H1 (cell line): ENCODE results near the gene HIPK2. TPM values are rescaled to one million over a fixed set of nuclear protein-coding genes. Genes with fewer than 3 reads are reported as not detected.

Experiments
- CTCF ChIA-PET: fragments of 300-600 bp; sonication (Branson Sonifier 250); formaldehyde crosslinking; loops from one replicate; lab custom pipeline; 2021; ENCODE audit not compliant: partially characterized antibody; lab: Charles Lee
- POLR2A ChIA-PET: fragments of 300-600 bp; sonication (Branson Sonifier 250); formaldehyde crosslinking; loops from one replicate; lab custom pipeline; 2021; ENCODE audit warnings: inconsistent platforms; ENCODE audit not compliant: partially characterized antibody; lab: Charles Lee
- DNase-seq, 2 experiments: peaks; one replicate each; pipeline versions ENCODE4 v3.0.0 to v3.0.0-alpha.2; 2010 to 2022; ENCODE audit warnings: low spot score in 2 of 2, low read depth in 1 of 2, mixed read lengths in 1 of 2
- FAIRE-seq: peaks from 2 replicates; lab custom pipeline; 2011; peaks lifted over from hg19 to GRCh38; lab: Jason Lieb, UNC
- H2AFZ ChIP-seq: 2 replicates; pipeline ENCODE4 v1.8.1; 2012; ENCODE audit warnings: low read length, inconsistent platforms
- H2AK5ac ChIP-seq: 2 replicates; pipeline ENCODE4 v1.6.1; 2013; ENCODE audit warnings: low read depth, low read length
- H2BK120ac ChIP-seq: replicated peaks from 2 replicates; pipeline ENCODE3; 2013; ENCODE audit warnings: low read depth, low read length, inconsistent platforms
- H2BK12ac ChIP-seq: 2 replicates; pipeline ENCODE4 v1.6.1; 2013; ENCODE audit warnings: low read depth, low read length
- H2BK15ac ChIP-seq: 2 replicates; pipeline ENCODE4 v1.6.1; 2013; ENCODE audit warnings: low read length
- H2BK20ac ChIP-seq: 2 replicates; pipeline ENCODE4 v1.6.1; 2013; ENCODE audit warnings: low read length
- H2BK5ac ChIP-seq: 2 replicates; pipeline ENCODE4 v1.6.1; 2013; ENCODE audit warnings: low read depth, low read length
- H3K14ac ChIP-seq: 2 replicates; pipeline ENCODE4 v1.6.1; 2013; ENCODE audit warnings: inconsistent platforms; ENCODE audit not compliant: insufficient read length
- H3K18ac ChIP-seq: 2 replicates; pipeline ENCODE4 v1.6.1; 2013; ENCODE audit warnings: low read length; ENCODE audit errors: extremely low read depth
- H3K23ac ChIP-seq: 2 replicates; pipeline ENCODE4 v1.6.1; 2013; ENCODE audit warnings: inconsistent platforms; ENCODE audit not compliant: insufficient read length
- H3K23me2 ChIP-seq: 2 replicates; pipeline ENCODE4 v1.6.1; 2013; ENCODE audit warnings: low read depth, low read length
- H3K27ac ChIP-seq: 2 replicates; pipeline ENCODE4 v1.6.1; 2011; ENCODE audit warnings: low read depth, low read length, inconsistent platforms
- H3K27me3 ChIP-seq, 4 experiments: replicated peaks in 1 of 4; 1 replicate in 1 of 4; 2 replicates in 3 of 4; pipeline versions ENCODE4 v1.6.1 to v1.8.1; 2011 to 2013; ENCODE audit warnings: low read length in 3 of 4, mild to moderate bottlenecking in 3 of 4, inconsistent platforms in 2 of 4, mixed read lengths in 2 of 4, moderate library complexity in 1 of 4; ENCODE audit not compliant: control insufficient read depth in 3 of 4, insufficient read depth in 3 of 4; ENCODE audit errors: extremely low read depth in 1 of 4
- H3K36me3 ChIP-seq, 4 experiments: 2 replicates each; pipeline versions ENCODE4 v1.6.1 to v1.8.1; 2011 to 2013; ENCODE audit warnings: mild to moderate bottlenecking in 4 of 4, low read length in 3 of 4, moderate library complexity in 2 of 4, control low read depth in 1 of 4, inconsistent platforms in 1 of 4; ENCODE audit not compliant: insufficient read depth in 4 of 4, control insufficient read depth in 2 of 4
- H3K4ac ChIP-seq: replicated peaks from 2 replicates; pipeline ENCODE3; 2013; ENCODE audit warnings: low read length, low read depth, mixed read lengths, inconsistent platforms; ENCODE audit not compliant: insufficient read length
- H3K4me1 ChIP-seq, 4 experiments: replicated peaks in 1 of 4; 1 replicate in 1 of 4; 2 replicates in 3 of 4; pipeline versions ENCODE4 v1.6.1 to v1.8.1; 2011 to 2013; ENCODE audit warnings: low read length in 3 of 4, inconsistent platforms in 2 of 4, mixed read lengths in 1 of 4; ENCODE audit not compliant: insufficient read depth in 4 of 4, control insufficient read depth in 3 of 4
- H3K4me2 ChIP-seq, 2 experiments: 2 replicates each; pipeline versions ENCODE4 v1.6.1 to v1.8.1; 2011 to 2013; ENCODE audit warnings: low read depth in 2 of 2, low read length in 2 of 2, control low read depth in 1 of 2, inconsistent platforms in 1 of 2, mild to moderate bottlenecking in 1 of 2; ENCODE audit not compliant: insufficient read depth in 1 of 2
- H3K4me3 ChIP-seq, 4 experiments: fragments of 200-600, 300-600 bp in 1 of 4; sonication (generic), shearing (Covaris generic), sonication (Bioruptor Twin) in 1 of 4; 2 replicates each; pipeline versions ENCODE4 v1.5.1 to v1.8.1; 2011 to 2016; ENCODE audit warnings: low read length in 4 of 4, low read depth in 3 of 4, control low read depth in 2 of 4, inconsistent platforms in 2 of 4, mild to moderate bottlenecking in 2 of 4, mixed read lengths in 1 of 4, moderate library complexity in 1 of 4; ENCODE audit not compliant: insufficient read depth in 2 of 4; ENCODE audit errors: extremely low read depth in 1 of 4
- H3K56ac ChIP-seq: replicated peaks from 2 replicates; pipeline ENCODE3; 2013; ENCODE audit warnings: low read depth, mild to moderate bottlenecking, mixed read lengths, low read length, inconsistent platforms; ENCODE audit not compliant: insufficient read length
- H3K79me1 ChIP-seq: 2 replicates; pipeline ENCODE4 v1.6.1; 2013; ENCODE audit warnings: low read depth, low read length, control low read depth
- H3K79me2 ChIP-seq, 2 experiments: 2 replicates each; pipeline versions ENCODE4 v1.6.1 to v1.8.1; 2012 to 2013; ENCODE audit warnings: low read length in 2 of 2, mild to moderate bottlenecking in 2 of 2, inconsistent platforms in 1 of 2; ENCODE audit not compliant: insufficient read depth in 2 of 2, control insufficient read depth in 1 of 2
- H3K9ac ChIP-seq, 4 experiments: replicated peaks in 1 of 4; 1 replicate in 1 of 4; 2 replicates in 3 of 4; pipeline versions ENCODE4 v1.6.1 to v1.8.1; 2011 to 2013; ENCODE audit warnings: low read depth in 3 of 4, low read length in 3 of 4, control low read depth in 2 of 4, mild to moderate bottlenecking in 2 of 4, moderate library complexity in 2 of 4, inconsistent platforms in 1 of 4; ENCODE audit errors: extremely low read depth in 1 of 4
- H3K9me3 ChIP-seq, 2 experiments: 2 replicates each; pipeline versions ENCODE4 v1.6.1 to v1.8.1; 2012 to 2013; ENCODE audit warnings: mild to moderate bottlenecking in 2 of 2, moderate library complexity in 2 of 2, control low read depth in 1 of 2, inconsistent platforms in 1 of 2, low read depth in 1 of 2, low read length in 1 of 2, mixed read lengths in 1 of 2; ENCODE audit not compliant: insufficient read depth in 2 of 2
- H4K20me1 ChIP-seq, 2 experiments: replicated peaks in 1 of 2; 2 replicates each; pipeline versions ENCODE3 to v1.8.1; 2011 to 2013; ENCODE audit warnings: inconsistent platforms in 2 of 2, low read length in 2 of 2, mild to moderate bottlenecking in 1 of 2; ENCODE audit not compliant: insufficient read depth in 2 of 2, control insufficient read depth in 1 of 2
- H4K5ac ChIP-seq: 2 replicates; pipeline ENCODE4 v1.6.1; 2013; ENCODE audit warnings: low read length, low read depth, mixed read lengths, inconsistent platforms; ENCODE audit not compliant: insufficient read length
- H4K8ac ChIP-seq: 2 replicates; pipeline ENCODE4 v1.8.0; 2013; ENCODE audit warnings: mild to moderate bottlenecking, moderate library complexity, low read length, inconsistent platforms; ENCODE audit not compliant: insufficient read depth; ENCODE audit errors: extremely low read depth
- H4K91ac ChIP-seq: replicated peaks from 2 replicates; pipeline ENCODE3; 2013; ENCODE audit warnings: low read length, mixed read lengths, inconsistent platforms; ENCODE audit not compliant: insufficient read length
- BACH1 ChIP-seq: IDR thresholded peaks from 2 replicates; pipeline ENCODE4 v1.6.1; 2012; ENCODE audit warnings: low read length, improper control_type of control experiment
- CBX8 ChIP-seq: fragments of 300-800, 300-1000 bp; sonication (generic); IDR thresholded peaks from 2 replicates; pipeline ENCODE4 v1.7.1; 2016; ENCODE audit warnings: low read depth, low read length, borderline replicate concordance
- CHD2 ChIP-seq: IDR thresholded peaks from 2 replicates; pipeline ENCODE4 v1.6.1; 2012; ENCODE audit warnings: low read length, improper control_type of control experiment
- CREB1 ChIP-seq: IDR thresholded peaks from 2 replicates; pipeline ENCODE4 v1.6.1; 2012; ENCODE audit warnings: inconsistent platforms
- FOSL1 ChIP-seq: IDR thresholded peaks from 2 replicates; pipeline ENCODE4 v1.6.1; 2011; ENCODE audit warnings: mild to moderate bottlenecking, low read depth, low read length, moderate library complexity; ENCODE audit not compliant: insufficient read depth
- GTF2F1 ChIP-seq: IDR thresholded peaks from 2 replicates; pipeline ENCODE4 v1.6.1; 2012; ENCODE audit warnings: low read depth, low read length, improper control_type of control experiment, borderline replicate concordance
- HDAC2 ChIP-seq, 2 experiments: fragments of 300-600 bp in 1 of 2; sonication (generic) in 1 of 2; IDR thresholded peaks; 2 replicates each; pipeline ENCODE4 v1.6.1; 2011 to 2012; ENCODE audit warnings: low read depth in 2 of 2, low read length in 2 of 2, mild to moderate bottlenecking in 2 of 2, moderate library complexity in 2 of 2, borderline replicate concordance in 1 of 2, inconsistent platforms in 1 of 2
- KDM5A ChIP-seq: fragments of 200-600 bp; IDR thresholded peaks from 2 replicates; pipeline ENCODE4 v1.7.1; 2012; ENCODE audit warnings: mild to moderate bottlenecking, low read length, inconsistent platforms, mixed read lengths
- NANOG ChIP-seq: IDR thresholded peaks from 2 replicates; pipeline ENCODE4 v1.6.1; 2011; ENCODE audit warnings: low read length, low read depth, mild to moderate bottlenecking, inconsistent platforms; ENCODE audit not compliant: insufficient read depth, poor library complexity, severe bottlenecking
- POLR2A ChIP-seq, 2 experiments: IDR thresholded peaks; 1 replicate in 1 of 2; 2 replicates in 1 of 2; pipeline ENCODE4 v1.6.1; 2011; ENCODE audit warnings: low read depth in 2 of 2, low read length in 2 of 2, mild to moderate bottlenecking in 2 of 2; ENCODE audit errors: control extremely low read depth in 1 of 2
- RAD21 ChIP-seq, 2 experiments: IDR thresholded peaks in 1 of 2; conservative IDR thresholded peaks in 1 of 2; 2 replicates each; pipeline ENCODE4 v1.6.1; 2011; ENCODE audit warnings: low read depth in 2 of 2, low read length in 2 of 2, improper control_type of control experiment in 1 of 2, inconsistent platforms in 1 of 2, mild to moderate bottlenecking in 1 of 2, moderate library complexity in 1 of 2
- SIN3A ChIP-seq, 2 experiments: IDR thresholded peaks in 1 of 2; conservative IDR thresholded peaks in 1 of 2; 2 replicates each; pipeline ENCODE4 v1.6.1; 2011 to 2012; ENCODE audit warnings: low read length in 2 of 2, improper control_type of control experiment in 1 of 2, low read depth in 1 of 2, mild to moderate bottlenecking in 1 of 2
- SP1 ChIP-seq: IDR thresholded peaks from 2 replicates; pipeline ENCODE4 v1.6.1; 2011; ENCODE audit warnings: low read depth, low read length
- SP4 ChIP-seq: IDR thresholded peaks from 2 replicates; pipeline ENCODE4 v1.6.1; 2012; ENCODE audit warnings: low read length, inconsistent platforms
- SUZ12 ChIP-seq: fragments of 200-600 bp; sonication (generic); IDR thresholded peaks from 2 replicates; pipeline ENCODE4 v1.6.1; 2012; ENCODE audit warnings: mild to moderate bottlenecking, inconsistent platforms, low read length, moderate library complexity, mixed read lengths
- WGBS, 2 experiments: shearing (Covaris generic) in 1 of 2; methylation state at CpG; one replicate each; pipeline versions ENCODE4 v1.1.6 to v1.1.7; 2013 to 2015; ENCODE audit warnings: low lambda C conversion rate in 2 of 2, mixed read lengths in 2 of 2, inconsistent platforms in 1 of 2, low coverage in 1 of 2, missing lambda C conversion rate in 1 of 2; ENCODE audit not compliant: insufficient replicate concordance in 2 of 2, insufficient coverage in 1 of 2, insufficient read length in 1 of 2; ENCODE audit errors: extremely low coverage in 1 of 2, missing lambda C conversion rate in 1 of 2; 5-methylcytosine and 5-hydroxymethylcytosine counted together
- polyA plus RNA-seq, 7 experiments: library from polyadenylated mRNA; depleted of rRNA in 3 of 7; stranded (reverse) in 5 of 7; unstranded in 2 of 7; fragments of >200 nt in 5 of 7; fragments of 200-250 nt in 2 of 7; gene quantifications; 1 replicate in 5 of 7; 2 replicates in 1 of 7; 4 replicates in 1 of 7; pipeline versions ENCODE4 v1.2.1 to v1.2.3, GENCODE V29; 2011 to 2013; ENCODE audit warnings: missing spikeins in 2 of 7, mixed read lengths in 2 of 7
- total RNA-seq: library from RNA; stranded (reverse); fragmentation: NEBNext Ultra II Directional; extraction: Animal tissue kit (Norgen Biotek cat#: 25700); gene quantifications from 2 replicates; pipeline ENCODE4 v1.2.1, GENCODE V29; 2021

HIPK2 gene
- total and polyA plus RNA-seq, 2 of the 8 experiments (the other 6 are each of a cell fraction or from before 2014, with no cell fraction given) = 8.3 to 24.3 TPM

- no peaks in the 10 kb centered on the region for H3K27me3 ChIP-seq
- H3K9ac ChIP-seq = no peak overlapping the region
- no peak overlapping the region for H3K18ac ChIP-seq
- H2BK15ac ChIP-seq = no peak overlapping the region
- no peak for DNase-seq
- H4K8ac ChIP-seq = no peak overlapping the region
- H3K36me3 ChIP-seq = no peaks in the 10 kb centered on the region
- no peak overlapping the region for H3K4me2 ChIP-seq
- no peak overlapping the region for H3K4me3 ChIP-seq
- peaks cover 0 to 5% of the 10 kb centered on the region in 2 experiments; a peak in 1 of 4 replicates for H3K79me2 ChIP-seq
- H3K9me3 ChIP-seq = no peaks in the 10 kb centered on the region
- peaks cover 0 to 12% (median 6%) of the 10 kb centered on the region in 4 experiments for H3K4me1 ChIP-seq
- H4K91ac ChIP-seq = no peak overlapping the region
- H3K79me1 ChIP-seq = peaks cover 6% of the 10 kb centered on the region
- no peak overlapping the region for H3K4ac ChIP-seq
- no peak for FAIRE-seq
- WGBS, 2 experiments = 80% methylated on average over 5 of the region's 5 CpGs; no CpG with 5 or more reads in 1 of the 2 experiments
- H3K23me2 ChIP-seq = no peaks in the 10 kb centered on the region
- H3K27ac ChIP-seq = no peak overlapping the region
- no peak overlapping the region for H3K56ac ChIP-seq
- H2BK20ac ChIP-seq = no peak overlapping the region
- H2AK5ac ChIP-seq = no peak overlapping the region
- H3K23ac ChIP-seq = no peak overlapping the region
- peaks cover 2 to 5% of the 10 kb centered on the region in 2 experiments for H4K20me1 ChIP-seq
- no peak overlapping the region for H3K14ac ChIP-seq
- no peak overlapping the region for H2AFZ ChIP-seq
- H4K5ac ChIP-seq = no peak overlapping the region
- H2BK120ac ChIP-seq = no peak overlapping the region
- CTCF ChIA-PET = interaction anchor here (0.6 to 2.6 kb wide), 5 partner anchors 26 to 252 kb away, joined by 3 to 5 read pairs (median 3); no protein-coding TSS in a partner anchor
- no peak overlapping the region for H2BK5ac ChIP-seq
- POLR2A ChIA-PET = no interaction called here
- H2BK12ac ChIP-seq = no peak overlapping the region
- TF ChIP-seq SUZ12 = no peak
- no peak for TF ChIP-seq NANOG
- TF ChIP-seq GTF2F1 = no peak
- TF ChIP-seq RAD21 (IDR thresholded peaks at IDR 0.05 in 1 of 2, conservative IDR thresholded peaks at IDR 0.05 in 1 of 2; ENCODE audit: low read depth in 2 of 2, low read length in 2 of 2) = no peak
- TF ChIP-seq CHD2 = no peak
- TF ChIP-seq SP1 = no peak
- TF ChIP-seq POLR2A (IDR thresholded peaks at IDR 0.05; ENCODE audit: control extremely low read depth in 1 of 2, low read depth in 2 of 2, low read length in 2 of 2) = no peak
- TF ChIP-seq CBX8 = no peak
- TF ChIP-seq SIN3A (conservative IDR thresholded peaks at IDR 0.05 in 1 of 2, IDR thresholded peaks at IDR 0.05 in 1 of 2; ENCODE audit: low read depth in 1 of 2, low read length in 2 of 2) = no peak
- TF ChIP-seq KDM5A = no peak
- no peak for TF ChIP-seq BACH1
- TF ChIP-seq HDAC2 (IDR thresholded peaks at IDR 0.05; ENCODE audit: borderline replicate concordance in 1 of 2, low read depth in 2 of 2, low read length in 2 of 2) = no peak
- TF ChIP-seq SP4 = no peak
- no peak for TF ChIP-seq CREB1
- TF ChIP-seq FOSL1 = no peak
Measured at GRCh38 chr7:139748941-139749340, 28.9 kb downstream of the HIPK2 start.
